Hepatocyte (in vitro differentiated cells): ENCODE results near the gene SSBP2.

Source experiments
- EZH2 ChIP-seq: fragments of 200-600 bp; sonication (generic); IDR thresholded peaks from 2 replicates; pipeline ENCODE4 v1.6.1; 2016; ENCODE audit warnings: antibody characterized with exemption, mild to moderate bottlenecking, borderline replicate concordance
- EZH2phosphoT487 ChIP-seq: fragments of 200-600 bp; sonication (generic); IDR thresholded peaks from one replicate; pipeline ENCODE4 v1.6.1; 2018; ENCODE audit warnings: antibody characterized with exemption, mild to moderate bottlenecking, low read depth, moderate library complexity; ENCODE audit not compliant: unreplicated experiment, severe bottlenecking
- TF ChIP-seq, protein P1 (sequence below): fragments of 200-600 bp; sonication (generic); IDR thresholded peaks from 2 replicates; pipeline ENCODE4 v1.5.1; 2016; ENCODE audit warnings: antibody characterized with exemption, mild to moderate bottlenecking; ENCODE audit not compliant: poor library complexity

DNA sequence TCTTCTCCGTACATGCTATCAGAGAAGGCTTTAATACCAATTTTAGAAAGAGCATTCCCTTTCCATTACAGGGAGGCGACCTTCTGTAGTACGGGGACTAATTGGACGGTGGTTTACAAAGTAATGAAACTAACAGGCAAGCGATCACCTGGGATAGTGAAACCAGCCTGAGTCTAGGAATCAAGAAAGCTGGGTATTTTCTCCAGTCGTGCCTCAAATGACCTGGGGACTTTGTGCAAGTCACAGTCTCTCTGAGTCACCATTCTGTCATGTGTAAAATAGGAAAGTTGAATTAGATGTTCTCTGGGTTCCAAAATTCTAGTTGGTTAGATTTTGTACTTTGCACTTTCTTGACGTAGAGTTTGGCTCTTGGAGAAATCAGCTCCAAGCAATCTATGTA lies 22.7 kb upstream of the SSBP2 start:
- TF ChIP-seq EZH2 (no peak), EZH2phosphoT487 (no peak)
- TF ChIP-seq, protein P1, sequence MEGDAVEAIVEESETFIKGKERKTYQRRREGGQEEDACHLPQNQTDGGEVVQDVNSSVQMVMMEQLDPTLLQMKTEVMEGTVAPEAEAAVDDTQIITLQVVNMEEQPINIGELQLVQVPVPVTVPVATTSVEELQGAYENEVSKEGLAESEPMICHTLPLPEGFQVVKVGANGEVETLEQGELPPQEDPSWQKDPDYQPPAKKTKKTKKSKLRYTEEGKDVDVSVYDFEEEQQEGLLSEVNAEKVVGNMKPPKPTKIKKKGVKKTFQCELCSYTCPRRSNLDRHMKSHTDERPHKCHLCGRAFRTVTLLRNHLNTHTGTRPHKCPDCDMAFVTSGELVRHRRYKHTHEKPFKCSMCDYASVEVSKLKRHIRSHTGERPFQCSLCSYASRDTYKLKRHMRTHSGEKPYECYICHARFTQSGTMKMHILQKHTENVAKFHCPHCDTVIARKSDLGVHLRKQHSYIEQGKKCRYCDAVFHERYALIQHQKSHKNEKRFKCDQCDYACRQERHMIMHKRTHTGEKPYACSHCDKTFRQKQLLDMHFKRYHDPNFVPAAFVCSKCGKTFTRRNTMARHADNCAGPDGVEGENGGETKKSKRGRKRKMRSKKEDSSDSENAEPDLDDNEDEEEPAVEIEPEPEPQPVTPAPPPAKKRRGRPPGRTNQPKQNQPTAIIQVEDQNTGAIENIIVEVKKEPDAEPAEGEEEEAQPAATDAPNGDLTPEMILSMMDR: no peak
